Osteocyte (in vitro differentiated cells): ENCODE measurements around the gene XRCC3. TPM values are rescaled to one million over a fixed set of nuclear protein-coding genes. Genes with fewer than 3 reads are reported as not detected.

Experiments used
- DNase-seq: peaks from one replicate; pipeline ENCODE4 v3.0.0; 2021; ENCODE audit warnings: mixed read lengths; ENCODE audit not compliant: unreplicated experiment; ENCODE audit errors: extremely low spot score
- H3K27ac Mint-ChIP-seq: one replicate; pipeline ENCODE4 v1.8.0; 2021; ENCODE audit warnings: mild to moderate bottlenecking, mixed read lengths; ENCODE audit not compliant: unreplicated experiment
- H3K27me3 Mint-ChIP-seq: one replicate; pipeline ENCODE4 v1.8.0; 2021; ENCODE audit warnings: mixed read lengths; ENCODE audit not compliant: unreplicated experiment
- H3K36me3 Mint-ChIP-seq: one replicate; pipeline ENCODE4 v1.8.0; 2021; ENCODE audit warnings: mixed read lengths; ENCODE audit not compliant: unreplicated experiment
- H3K4me1 Mint-ChIP-seq: one replicate; pipeline ENCODE4 v1.8.0; 2021; ENCODE audit warnings: mixed read lengths; ENCODE audit not compliant: unreplicated experiment
- H3K4me3 Mint-ChIP-seq: one replicate; pipeline ENCODE4 v1.8.0; 2021; ENCODE audit warnings: mild to moderate bottlenecking, moderate library complexity, mixed read lengths; ENCODE audit not compliant: unreplicated experiment
- H3K9me3 Mint-ChIP-seq: one replicate; pipeline ENCODE4 v1.8.0; 2021; ENCODE audit warnings: mixed read lengths; ENCODE audit not compliant: unreplicated experiment
- CTCF ChIP-seq: fragments of 200-600 bp; sonication (generic); IDR thresholded peaks from 2 replicates; pipeline ENCODE4 v1.5.0; 2021; ENCODE audit warnings: antibody characterized with exemption, mild to moderate bottlenecking, moderate library complexity
- total RNA-seq: library from RNA; stranded (reverse); gene quantifications from 2 replicates; pipeline ENCODE4 v1.2.1, GENCODE V29; 2021

The XRCC3 gene
- total RNA-seq, 1 donor from 2014 or later: 7.5 TPM

GRCh38 chr14:103758059-103758776 lies 43.0 kb upstream of the XRCC3 start:
- no peaks in the 10 kb centered on the region for H3K4me1 Mint-ChIP-seq
- no peaks in the 10 kb centered on the region for H3K36me3 Mint-ChIP-seq
- no peaks in the 10 kb centered on the region for H3K27me3 Mint-ChIP-seq
- H3K9me3 Mint-ChIP-seq: no peaks in the 10 kb centered on the region
- no peak for DNase-seq
- no peak overlapping the region for H3K27ac Mint-ChIP-seq
- H3K4me3 Mint-ChIP-seq: no peak overlapping the region
- TF ChIP-seq CTCF: no peak

- Mint-ChIP-seq H3K9me3 (no peaks in the 10 kb centered on the region), H3K4me1 (no peaks in the 10 kb centered on the region), H3K27ac (no peak overlapping the region), H3K27me3 (no peaks in the 10 kb centered on the region), H3K36me3 (no peaks in the 10 kb centered on the region), H3K4me3 (no peak overlapping the region)
- DNase-seq: no peak
- no peak for TF ChIP-seq CTCF
These were observed 39.8 kb upstream of the XRCC3 start for GRCh38 chr14:103755060-103755459.

GRCh38 chr14:103753774-103754173 lies 38.5 kb upstream of the XRCC3 start:
- no peak for TF ChIP-seq CTCF
- no peak for DNase-seq
- Mint-ChIP-seq H3K9me3 (no peaks in the 10 kb centered on the region), H3K36me3 (no peaks in the 10 kb centered on the region), H3K27ac (no peak overlapping the region), H3K4me3 (no peak overlapping the region), H3K4me1 (no peaks in the 10 kb centered on the region), H3K27me3 (no peaks in the 10 kb centered on the region)

- peak; percentile 7 for DNase-seq
- Mint-ChIP-seq H3K36me3 (no peaks in the 10 kb centered on the region), H3K4me3 (no peak overlapping the region)
These were observed 34.6 kb upstream of the XRCC3 start for GRCh38 chr14:103749860-103750259.

GRCh38 chr14:103749452-103749851 lies 34.2 kb upstream of the XRCC3 start:
- Mint-ChIP-seq H3K27me3 (no peaks in the 10 kb centered on the region), H3K27ac (no peak overlapping the region), H3K4me3 (no peak overlapping the region), H3K9me3 (no peaks in the 10 kb centered on the region), H3K4me1 (no peaks in the 10 kb centered on the region), H3K36me3 (no peaks in the 10 kb centered on the region)
- no peak for DNase-seq
- TF ChIP-seq CTCF: no peak

More at GRCh38 chr14:103749860-103750259, 34.6 kb upstream of the XRCC3 start:
- no peaks in the 10 kb centered on the region for H3K9me3 Mint-ChIP-seq
- TF ChIP-seq CTCF: no peak
- H3K27ac Mint-ChIP-seq: no peak overlapping the region
- no peaks in the 10 kb centered on the region for H3K4me1 Mint-ChIP-seq
- no peaks in the 10 kb centered on the region for H3K27me3 Mint-ChIP-seq
